Panc1 (cell line): ENCODE data around the gene MAP2K5. TPM values are rescaled to one million over a fixed set of nuclear protein-coding genes. Genes with fewer than 3 reads are reported as not detected.

Source experiments
- ATAC-seq: fragments of 200-7000 bp; cut with Tn5 transposase; 2 replicates; pipeline ENCODE4 v1.9.1; 2020; ENCODE audit warnings: mild to moderate bottlenecking, moderate library complexity
- BruUV-seq: library from RNA; stranded (reverse); fragments of 400-500 nt; replicated peaks from 2 replicates; lab custom pipeline; 2021; lab: Mats Ljungman, UMichigan
- CTCF ChIA-PET: fragments of 300-600 bp; sonication (Branson Sonifier 250); formaldehyde crosslinking; loops from one replicate; lab custom pipeline; 2022; ENCODE audit warnings: antibody characterized with exemption; lab: Charles Lee
- POLR2A ChIA-PET: fragments of 300-600 bp; sonication (Branson Sonifier 250); formaldehyde crosslinking; loops from one replicate; lab custom pipeline; 2022; ENCODE audit warnings: antibody characterized with exemption; lab: Charles Lee
- DNase-seq: peaks from one replicate; pipeline ENCODE4 v3.0.0-alpha.2; 2010; ENCODE audit warnings: low read depth, low spot score
- H3K27ac ChIP-seq: 2 replicates; pipeline ENCODE4 v1.5.1; 2011; ENCODE audit warnings: mild to moderate bottlenecking, low read length, inconsistent platforms
- H3K27me3 ChIP-seq: fragments of 200-500 bp; sonication (Bioruptor generic); 2 replicates; pipeline ENCODE4 v1.6.0; 2014; ENCODE audit warnings: low read length, inconsistent platforms; ENCODE audit not compliant: control insufficient read depth, insufficient read depth
- H3K36me3 ChIP-seq: fragments of 200-500 bp; sonication (Bioruptor generic); 2 replicates; pipeline ENCODE4 v1.5.1; 2014; ENCODE audit warnings: inconsistent platforms, mild to moderate bottlenecking, low read length, moderate library complexity; ENCODE audit not compliant: control insufficient read depth, insufficient read depth
- H3K4me1 ChIP-seq: 2 replicates; pipeline ENCODE4 v1.5.1; 2011; ENCODE audit warnings: inconsistent platforms, mild to moderate bottlenecking, low read length, moderate library complexity; ENCODE audit not compliant: control insufficient read depth, insufficient read depth
- H3K4me3 ChIP-seq, 2 experiments: 2 replicates each; pipeline ENCODE4 v1.5.1; 2011 to 2012; ENCODE audit warnings: low read depth in 2 of 2, low read length in 2 of 2, mild to moderate bottlenecking in 2 of 2, inconsistent platforms in 1 of 2, moderate library complexity in 1 of 2
- H3K9me3 ChIP-seq: fragments of 200-500 bp; sonication (Bioruptor generic); 2 replicates; pipeline ENCODE4 v1.5.1; 2014; ENCODE audit warnings: low read depth, mild to moderate bottlenecking, inconsistent platforms, low read length, moderate library complexity; ENCODE audit not compliant: control insufficient read depth, insufficient read depth
- CTCF ChIP-seq: fragments of 450-650 bp; IDR thresholded peaks from 2 replicates; pipeline ENCODE4 v1.5.1; 2017; ENCODE audit warnings: mild to moderate bottlenecking
- POLR2AphosphoS5 ChIP-seq: IDR thresholded peaks from 2 replicates; pipeline ENCODE4 v1.6.1; 2012; ENCODE audit warnings: mild to moderate bottlenecking, low read depth, low read length, moderate library complexity
- SIN3A ChIP-seq: IDR thresholded peaks from 2 replicates; pipeline ENCODE4 v1.6.1; 2012; ENCODE audit warnings: low read depth, mild to moderate bottlenecking, low read length, moderate library complexity, borderline replicate concordance; ENCODE audit not compliant: insufficient read depth
- TCF7L2 ChIP-seq: IDR thresholded peaks from 2 replicates; pipeline ENCODE4 v1.6.1; 2011; ENCODE audit warnings: mild to moderate bottlenecking, low read depth, low read length, inconsistent platforms
- in situ Hi-C: cut with HindIII; loops from 2 replicates; pipeline ENCODE4 v1.10.0; 2016; ENCODE audit warnings: low sequenced_read_pairs, low pct_unique_long_range_greater_than_20kb
- intact Hi-C: fragments of 100-400 bp; cut with micrococcal nuclease; formaldehyde crosslinking; loops from one replicate; pipeline ENCODE4 v1.10.0; 2022; ENCODE audit not compliant: unreplicated experiment
- total RNA-seq: library from RNA; stranded (reverse); gene quantifications from one replicate; pipeline ENCODE4 v1.2.1, GENCODE V29; 2021; ENCODE audit not compliant: unreplicated experiment
- TF ChIP-seq, protein P1 (sequence below), 2 experiments: IDR thresholded peaks; 2 replicates each; pipeline ENCODE4 v1.6.1; 2011 to 2012; ENCODE audit warnings: low read depth in 2 of 2, control low read depth in 1 of 2, low read length in 1 of 2, mild to moderate bottlenecking in 1 of 2, moderate library complexity in 1 of 2; ENCODE audit not compliant: insufficient read depth in 1 of 2

Gene MAP2K5
- total RNA-seq, 1 experiment from 2014 or later: 18.3 TPM

DNA sequence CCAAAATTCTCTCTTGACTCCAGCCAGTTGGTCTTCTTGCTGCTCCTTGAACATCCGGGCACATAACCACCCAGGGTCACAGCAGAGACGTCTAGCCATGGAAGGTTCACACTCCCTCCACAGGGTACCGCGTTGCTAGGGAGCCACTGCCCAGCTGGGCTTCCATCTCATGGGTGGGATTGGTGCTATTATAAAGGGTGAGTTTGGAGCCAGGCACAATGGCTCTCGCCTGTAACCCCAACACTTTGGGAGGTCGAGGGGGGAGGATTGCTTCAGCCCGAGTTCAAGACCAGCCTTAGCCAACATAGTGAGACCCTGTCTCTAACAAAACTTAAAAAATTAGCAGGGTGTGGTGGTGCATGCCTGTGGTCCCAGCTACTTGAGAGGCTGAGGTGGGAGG lies 265.3 kb downstream of the MAP2K5 start:
- in situ Hi-C loops (no loop called here), intact Hi-C loops (no loop called here)
- BruUV-seq: no TSS peak
- no peak for ATAC-seq
- Histone ChIP-seq H3K27ac (no peak overlapping the region), H3K27me3 (no peaks in the 10 kb centered on the region), H3K36me3 (no peaks in the 10 kb centered on the region), H3K4me3 (no peak overlapping the region), H3K4me1 (no peaks in the 10 kb centered on the region), H3K9me3 (no peaks in the 10 kb centered on the region)
- DNase-seq: no peak
- TF ChIP-seq SIN3A (no peak), POLR2AphosphoS5 (no peak), TCF7L2 (no peak), CTCF (no peak)
- TF ChIP-seq, protein P1, sequence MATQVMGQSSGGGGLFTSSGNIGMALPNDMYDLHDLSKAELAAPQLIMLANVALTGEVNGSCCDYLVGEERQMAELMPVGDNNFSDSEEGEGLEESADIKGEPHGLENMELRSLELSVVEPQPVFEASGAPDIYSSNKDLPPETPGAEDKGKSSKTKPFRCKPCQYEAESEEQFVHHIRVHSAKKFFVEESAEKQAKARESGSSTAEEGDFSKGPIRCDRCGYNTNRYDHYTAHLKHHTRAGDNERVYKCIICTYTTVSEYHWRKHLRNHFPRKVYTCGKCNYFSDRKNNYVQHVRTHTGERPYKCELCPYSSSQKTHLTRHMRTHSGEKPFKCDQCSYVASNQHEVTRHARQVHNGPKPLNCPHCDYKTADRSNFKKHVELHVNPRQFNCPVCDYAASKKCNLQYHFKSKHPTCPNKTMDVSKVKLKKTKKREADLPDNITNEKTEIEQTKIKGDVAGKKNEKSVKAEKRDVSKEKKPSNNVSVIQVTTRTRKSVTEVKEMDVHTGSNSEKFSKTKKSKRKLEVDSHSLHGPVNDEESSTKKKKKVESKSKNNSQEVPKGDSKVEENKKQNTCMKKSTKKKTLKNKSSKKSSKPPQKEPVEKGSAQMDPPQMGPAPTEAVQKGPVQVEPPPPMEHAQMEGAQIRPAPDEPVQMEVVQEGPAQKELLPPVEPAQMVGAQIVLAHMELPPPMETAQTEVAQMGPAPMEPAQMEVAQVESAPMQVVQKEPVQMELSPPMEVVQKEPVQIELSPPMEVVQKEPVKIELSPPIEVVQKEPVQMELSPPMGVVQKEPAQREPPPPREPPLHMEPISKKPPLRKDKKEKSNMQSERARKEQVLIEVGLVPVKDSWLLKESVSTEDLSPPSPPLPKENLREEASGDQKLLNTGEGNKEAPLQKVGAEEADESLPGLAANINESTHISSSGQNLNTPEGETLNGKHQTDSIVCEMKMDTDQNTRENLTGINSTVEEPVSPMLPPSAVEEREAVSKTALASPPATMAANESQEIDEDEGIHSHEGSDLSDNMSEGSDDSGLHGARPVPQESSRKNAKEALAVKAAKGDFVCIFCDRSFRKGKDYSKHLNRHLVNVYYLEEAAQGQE (IDR thresholded peaks at IDR 0.05; ENCODE audit: insufficient read depth in 1 of 2, low read depth in 2 of 2, low read length in 1 of 2): no peak
- ChIA-PET CTCF (no interaction called here), POLR2A (interaction anchor here (0.5 kb wide), 1 partner anchor 26 kb away, joined by 3 read pairs; no protein-coding TSS in a partner anchor)

- ChIA-PET POLR2A (no interaction called here), CTCF (no interaction called here)
- no peaks in the 10 kb centered on the region for H3K27me3 ChIP-seq
- intact Hi-C loops: no loop called here
- no peak for ATAC-seq
- DNase-seq: no peak
- TF ChIP-seq SIN3A: no peak
- TF ChIP-seq, protein P1 (IDR thresholded peaks at IDR 0.05; ENCODE audit: insufficient read depth in 1 of 2, low read depth in 2 of 2, low read length in 1 of 2): no peak
- no peak for TF ChIP-seq POLR2AphosphoS5
- TF ChIP-seq TCF7L2: no peak
- no peak for TF ChIP-seq CTCF
- H3K36me3 ChIP-seq: no peaks in the 10 kb centered on the region
- H3K4me1 ChIP-seq: no peaks in the 10 kb centered on the region
- H3K27ac ChIP-seq: no peak overlapping the region
- no peaks in the 10 kb centered on the region for H3K9me3 ChIP-seq
- in situ Hi-C loops: no loop called here
- BruUV-seq: no TSS peak
- H3K4me3 ChIP-seq: no peak overlapping the region
Measured at GRCh38 chr15:67808821-67809220, 266.3 kb downstream of the MAP2K5 start.
